ENCODE results near the gene TRIOBP. TPM values are rescaled to one million over a fixed set of nuclear protein-coding genes. Genes with fewer than 3 reads are reported as not detected.
"Not testable (repeated sequence)": the region's sequence is repeated elsewhere in the genome, so short reads cannot be mapped to it uniquely, and the experiment has no call there.

TRIOBP gene
- polyA plus RNA-seq, 4 donors = 63.9 to 92.2 (median 79.9) TPM

- DNase-seq (ENCODE audit: low read depth in 4 of 4, low spot score in 2 of 4) = no peak
Observed at GRCh38 chr22:37771702-37772427, 75.0 kb downstream of the TRIOBP start.

GRCh38 chr22:37774728-37775127, 77.9 kb downstream of the TRIOBP start:
- DNase-seq (ENCODE audit: low read depth in 4 of 4, low spot score in 2 of 4) = no peak

- DNase-seq (ENCODE audit: low read depth in 4 of 4, low spot score in 2 of 4) = no peak
Observed at GRCh38 chr22:37775785-37776638, 79.2 kb downstream of the TRIOBP start.

GRCh38 chr22:37776639-37777005, 79.8 kb downstream of the TRIOBP start:
- no peak for DNase-seq (ENCODE audit: low read depth in 4 of 4, low spot score in 2 of 4)

- peak in 2 of 4 donors; percentile 26 to 41 for DNase-seq (ENCODE audit: low read depth in 4 of 4, low spot score in 2 of 4)
Observed at GRCh38 chr22:37777122-37777687, 80.4 kb downstream of the TRIOBP start.

GRCh38 chr22:37778370-37779009, 81.6 kb downstream of the TRIOBP start:
- DNase-seq (ENCODE audit: low read depth in 4 of 4, low spot score in 2 of 4) = no peak

GRCh38 chr22:37781434-37782059, 84.7 kb downstream of the TRIOBP start:
- no peak for DNase-seq (ENCODE audit: low read depth in 4 of 4, low spot score in 2 of 4)

GRCh38 chr22:37782340-37783168, 85.7 kb downstream of the TRIOBP start:
- DNase-seq (ENCODE audit: low read depth in 4 of 4, low spot score in 2 of 4) = no peak

GRCh38 chr22:37784829-37785495, 88.1 kb downstream of the TRIOBP start:
- no peak for DNase-seq (ENCODE audit: low read depth in 4 of 4, low spot score in 2 of 4)

GRCh38 chr22:37790234-37790633, 93.4 kb downstream of the TRIOBP start:
- no peak for DNase-seq (ENCODE audit: low read depth in 4 of 4, low spot score in 2 of 4)

GRCh38 chr22:37792494-37792893, 95.6 kb downstream of the TRIOBP start:
- DNase-seq (ENCODE audit: low read depth in 4 of 4, low spot score in 2 of 4) = no peak

GRCh38 chr22:37794376-37794775, 97.5 kb downstream of the TRIOBP start:
- DNase-seq (ENCODE audit: low read depth in 4 of 4, low spot score in 2 of 4) = no peak

GRCh38 chr22:37796079-37796478, 99.2 kb downstream of the TRIOBP start:
- DNase-seq (ENCODE audit: low read depth in 4 of 4, low spot score in 2 of 4) = no peak

- not testable (repeated sequence) for DNase-seq (ENCODE audit: low read depth in 4 of 4, low spot score in 2 of 4)
Observed at GRCh38 chr22:37797259-37797658, 100.4 kb downstream of the TRIOBP start.

GRCh38 chr22:37797874-37798500, 101.1 kb downstream of the TRIOBP start:
- no peak for DNase-seq (ENCODE audit: low read depth in 4 of 4, low spot score in 2 of 4)

GRCh38 chr22:37799979-37800378, 103.1 kb downstream of the TRIOBP start:
- DNase-seq (ENCODE audit: low read depth in 4 of 4, low spot score in 2 of 4) = not testable (repeated sequence)

- no peak for DNase-seq (ENCODE audit: low read depth in 4 of 4, low spot score in 2 of 4)
Observed at GRCh38 chr22:37801946-37802309, 105.1 kb downstream of the TRIOBP start.

GRCh38 chr22:37802310-37803194, 105.7 kb downstream of the TRIOBP start:
- no peak for DNase-seq (ENCODE audit: low read depth in 4 of 4, low spot score in 2 of 4)

All from left renal cortex interstitium (tissue), 4 donors.